Activated CD4-positive, alpha-beta T cell treated with anti-CD3 and anti-CD28 coated beads for 1 hour (primary cell): Measurements from ENCODE around the gene SYNDIG1.

Experiments
- DNase-seq: peaks from one replicate; pipeline ENCODE4 v3.0.0-alpha.2; 2020

The SYNDIG1 gene

GRCh38 chr20:24643731-24644626 is 174.6 kb downstream of the SYNDIG1 start:
- no peak for DNase-seq

GRCh38 chr20:24646321-24646720 is 176.9 kb downstream of the SYNDIG1 start:
- DNase-seq, result no peak

DNA sequence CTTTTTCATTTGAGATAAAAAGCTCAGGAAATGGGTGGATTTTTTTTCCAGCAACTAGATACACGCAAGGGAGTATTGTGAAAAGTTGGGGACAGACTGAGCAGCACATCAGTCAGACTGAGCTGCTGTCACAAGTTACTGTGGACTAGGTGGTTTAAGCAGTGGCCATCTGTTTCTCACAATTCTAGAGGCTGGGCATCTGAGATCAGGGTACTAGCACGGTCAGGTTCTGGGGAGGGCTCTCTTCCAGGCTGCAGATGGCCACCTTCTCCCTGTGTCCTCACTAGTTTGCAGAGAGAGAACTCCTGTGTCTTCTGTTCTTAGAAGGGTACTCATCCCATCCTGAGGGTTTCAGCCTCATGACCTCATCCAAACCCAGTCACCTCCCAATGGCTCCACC is 178.3 kb downstream of the SYNDIG1 start:
- DNase-seq, result no peak

DNA sequence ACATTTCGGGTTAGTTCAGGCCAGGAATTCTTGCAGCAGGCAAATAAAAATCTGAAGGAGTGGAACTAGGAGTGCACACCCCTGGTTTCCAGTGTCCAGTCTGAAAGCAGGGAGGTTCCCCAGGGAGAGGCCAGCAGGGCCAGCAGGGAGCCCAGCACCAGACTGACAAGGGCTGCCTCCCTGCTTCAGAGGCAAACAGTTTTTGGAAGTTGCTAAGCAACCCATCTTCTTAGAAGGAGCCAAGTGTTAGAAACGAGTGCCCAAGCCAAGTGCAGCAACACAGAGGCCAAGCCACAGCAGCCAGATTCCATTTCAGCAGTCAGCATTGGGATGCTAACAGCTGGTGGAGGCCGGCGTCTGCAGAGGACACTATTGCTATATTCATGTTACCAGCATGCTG is 179.1 kb downstream of the SYNDIG1 start:
- DNase-seq, result no peak

- DNase-seq, result no peak
Observed at GRCh38 chr20:24648919-24649318, 179.5 kb downstream of the SYNDIG1 start.

DNA sequence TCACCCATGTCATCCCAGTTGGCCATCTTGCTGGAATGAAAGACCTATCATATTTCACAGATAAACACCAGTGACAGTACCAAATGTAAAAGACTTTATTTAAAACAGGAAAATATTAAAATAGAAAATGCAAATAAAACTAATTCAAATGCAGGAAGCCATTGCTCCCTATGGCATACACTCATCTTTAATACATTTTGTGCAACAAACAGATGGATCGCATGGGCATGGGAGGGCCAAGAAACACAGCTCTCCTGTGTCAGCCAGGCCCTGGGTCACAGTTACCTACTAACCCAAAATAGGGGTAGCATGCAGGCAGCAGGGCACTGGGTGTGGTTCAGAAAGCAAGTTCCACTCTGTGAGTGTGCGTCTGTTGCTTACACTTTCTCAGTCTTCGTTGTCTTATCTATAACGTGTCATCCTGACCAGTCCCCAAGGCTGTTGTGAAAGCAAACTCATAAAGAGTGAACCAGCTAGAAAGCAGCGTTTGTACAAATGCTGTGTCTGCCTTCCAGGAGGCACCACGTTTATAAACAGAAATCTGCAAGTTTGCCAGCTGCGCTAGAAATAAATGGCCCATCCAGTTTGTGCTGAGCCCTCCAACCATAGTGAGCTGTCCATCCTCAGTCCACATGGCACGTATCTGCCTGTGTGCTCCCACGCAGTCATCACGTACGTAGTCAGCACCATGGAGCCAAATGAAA is 180.5 kb downstream of the SYNDIG1 start:
- DNase-seq, result no peak

DNA sequence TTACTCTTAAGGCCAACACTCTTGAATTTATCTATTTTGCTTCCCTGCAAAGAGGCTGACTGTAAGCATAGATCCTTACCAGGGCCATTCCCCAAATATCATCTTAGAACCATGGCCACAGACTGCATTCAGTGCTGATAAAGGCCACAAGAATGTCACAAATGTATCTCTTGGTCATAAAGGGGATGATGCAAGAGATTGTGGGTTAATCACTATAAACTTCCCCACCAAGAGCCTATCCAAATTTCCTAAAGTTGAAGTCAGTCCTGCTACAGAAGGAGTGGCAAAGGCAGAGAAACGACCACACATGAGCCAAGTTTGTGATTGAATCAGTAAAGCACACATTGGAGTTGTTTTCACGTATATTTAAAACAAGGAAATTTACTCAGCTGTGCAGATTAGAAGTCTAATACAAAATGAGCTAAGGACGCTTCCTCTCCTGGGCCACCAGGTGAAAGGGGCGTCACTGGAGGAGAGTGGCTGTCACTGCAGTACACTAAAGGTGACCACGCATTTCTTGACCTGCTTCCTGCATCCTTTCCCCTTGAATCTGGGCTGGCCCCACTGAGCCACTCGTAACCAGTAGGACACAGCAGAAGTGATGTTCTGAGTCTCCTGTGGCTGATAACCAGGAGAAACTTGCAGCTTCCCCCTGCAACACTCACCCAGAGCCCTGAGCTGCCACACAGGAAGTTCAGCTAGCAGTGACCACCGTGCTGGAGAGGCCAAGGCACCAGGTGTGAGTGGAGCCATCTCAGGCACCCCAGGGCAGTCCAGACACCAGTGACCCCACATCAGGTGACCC is 181.9 kb downstream of the SYNDIG1 start:
- DNase-seq, result no peak

- no peak for DNase-seq
Observed at GRCh38 chr20:24651976-24652345, 182.5 kb downstream of the SYNDIG1 start.

DNA sequence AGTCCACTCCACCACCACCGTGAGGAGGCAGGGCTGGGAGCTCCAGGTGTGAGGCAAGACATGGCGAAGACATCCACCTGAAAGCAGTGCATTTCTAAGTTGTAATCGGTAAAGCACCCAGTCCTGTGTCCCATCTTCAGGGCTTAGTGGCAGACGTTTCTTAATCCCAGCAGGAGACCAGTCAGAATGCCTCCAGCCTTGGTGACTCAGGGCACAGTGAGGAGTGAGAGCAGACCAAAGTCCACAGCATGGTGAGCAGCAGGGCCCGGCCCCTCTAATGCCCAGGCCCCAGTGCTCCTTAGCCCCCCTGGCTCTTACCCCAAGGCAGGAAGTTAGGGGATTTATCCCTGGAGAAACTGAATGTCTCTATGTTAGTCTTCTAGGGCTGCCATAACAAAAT is 183.9 kb downstream of the SYNDIG1 start:
- no peak for DNase-seq

DNA sequence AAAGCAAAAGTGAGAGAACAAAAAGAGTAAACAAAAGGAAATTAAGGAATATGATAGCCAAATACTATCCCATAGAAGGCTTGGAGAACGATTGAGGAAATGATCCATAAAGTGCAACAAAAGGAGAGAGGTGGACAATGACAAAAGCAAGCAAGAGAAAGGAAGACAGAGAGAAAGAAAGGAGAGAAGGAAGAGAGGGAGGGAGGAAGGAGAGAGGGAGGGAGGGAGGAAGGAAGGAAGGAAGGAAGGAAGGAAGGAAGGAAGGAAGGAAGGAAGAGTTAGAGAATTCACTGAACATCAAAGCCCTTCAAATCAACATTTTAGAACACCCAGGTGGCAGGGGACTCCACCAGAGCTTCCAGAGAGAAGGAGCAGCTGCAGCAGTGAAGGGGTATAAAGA is 185.0 kb downstream of the SYNDIG1 start:
- no peak for DNase-seq

- no peak for DNase-seq
Observed at GRCh38 chr20:24656391-24656790, 187.0 kb downstream of the SYNDIG1 start.

DNA sequence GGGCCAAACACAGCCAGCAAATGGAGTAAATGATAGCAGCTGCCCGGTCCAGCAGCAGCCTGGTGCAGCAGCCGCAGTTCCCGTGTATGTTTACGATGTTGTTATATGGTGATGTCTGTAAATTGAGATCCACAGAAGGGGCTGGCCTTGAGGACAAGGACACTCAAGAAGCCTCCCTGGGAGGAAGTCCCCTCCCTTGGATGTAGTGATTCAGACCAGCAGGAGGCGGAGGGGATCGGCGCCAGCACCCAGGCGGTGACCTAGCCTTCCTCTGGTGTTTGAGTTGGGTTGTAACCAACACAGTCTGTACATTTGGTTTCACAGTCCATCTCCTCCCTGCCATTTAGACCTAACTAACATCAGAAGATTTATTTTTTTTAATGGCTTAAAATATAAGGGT is 187.8 kb downstream of the SYNDIG1 start:
- DNase-seq, result no peak

GRCh38 chr20:24657878-24658620 is 188.6 kb downstream of the SYNDIG1 start:
- no peak for DNase-seq

- DNase-seq, result no peak
Observed at GRCh38 chr20:24658920-24659660, 189.7 kb downstream of the SYNDIG1 start.

- no peak for DNase-seq
Observed at GRCh38 chr20:24659835-24660234, 190.4 kb downstream of the SYNDIG1 start.

DNA sequence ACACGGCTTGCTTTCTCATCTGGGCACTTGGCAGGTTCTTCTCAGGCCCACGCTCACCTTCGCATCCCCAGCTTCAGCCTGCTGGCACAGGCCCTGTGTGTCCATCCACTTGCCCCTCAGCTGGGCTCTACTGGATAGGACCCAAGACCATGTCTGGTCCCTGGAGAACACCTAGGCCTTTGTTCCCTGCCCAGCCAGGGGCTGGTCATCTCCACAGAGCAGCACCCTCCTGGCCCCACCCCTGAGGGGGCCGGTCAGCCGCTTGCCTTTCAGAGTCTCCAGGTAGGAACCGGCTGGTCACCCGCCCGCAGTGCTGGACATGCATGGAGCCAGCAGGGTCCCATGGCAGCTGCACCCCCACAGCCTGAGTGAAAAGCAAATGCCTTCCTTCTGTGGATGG is 191.2 kb downstream of the SYNDIG1 start:
- DNase-seq, result no peak

DNA sequence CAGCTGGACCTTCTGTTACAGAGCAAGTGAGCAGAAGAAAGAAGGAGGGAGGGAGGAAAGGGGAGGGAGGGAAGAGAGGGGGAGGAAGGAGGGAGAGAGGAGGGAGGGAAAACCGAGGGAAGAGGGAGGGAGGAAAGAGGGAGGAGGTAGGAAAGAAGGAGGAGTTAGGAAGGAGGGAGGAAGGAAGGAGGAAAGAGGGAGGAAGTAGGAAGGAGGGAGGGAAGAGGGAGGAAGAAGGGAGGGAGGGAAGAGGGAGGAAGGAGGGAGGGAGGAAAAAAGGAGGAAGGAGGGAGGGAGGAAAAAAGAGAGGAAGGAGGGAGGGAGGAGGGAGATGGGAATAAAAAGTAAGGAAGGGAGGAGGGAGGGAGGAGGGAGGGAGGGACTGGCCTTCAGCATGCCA is 191.8 kb downstream of the SYNDIG1 start:
- no peak for DNase-seq

DNA sequence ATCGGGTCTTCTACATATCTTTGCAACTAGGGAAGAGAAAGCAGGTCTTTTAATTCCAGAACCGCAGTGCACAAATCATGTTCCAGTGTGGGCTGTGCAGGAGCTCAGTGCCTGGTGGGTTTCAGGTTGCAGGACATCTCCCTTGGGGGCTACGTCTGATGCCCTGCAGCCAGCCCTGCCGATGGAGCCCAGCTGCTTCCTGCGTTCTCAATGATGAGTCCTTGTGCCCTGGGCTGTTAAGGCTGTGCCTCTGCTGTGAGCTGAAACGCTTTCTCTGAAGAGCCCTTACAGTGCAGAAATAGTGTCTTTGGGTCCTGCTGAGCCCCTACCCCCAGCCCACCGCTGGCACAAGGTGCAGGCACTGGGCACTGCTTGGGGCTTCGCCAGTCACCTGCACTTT is 192.9 kb downstream of the SYNDIG1 start:
- DNase-seq, result no peak

GRCh38 chr20:24662752-24663365 is 193.4 kb downstream of the SYNDIG1 start:
- no peak for DNase-seq

GRCh38 chr20:24663496-24663895 is 194.1 kb downstream of the SYNDIG1 start:
- DNase-seq, result no peak

DNA sequence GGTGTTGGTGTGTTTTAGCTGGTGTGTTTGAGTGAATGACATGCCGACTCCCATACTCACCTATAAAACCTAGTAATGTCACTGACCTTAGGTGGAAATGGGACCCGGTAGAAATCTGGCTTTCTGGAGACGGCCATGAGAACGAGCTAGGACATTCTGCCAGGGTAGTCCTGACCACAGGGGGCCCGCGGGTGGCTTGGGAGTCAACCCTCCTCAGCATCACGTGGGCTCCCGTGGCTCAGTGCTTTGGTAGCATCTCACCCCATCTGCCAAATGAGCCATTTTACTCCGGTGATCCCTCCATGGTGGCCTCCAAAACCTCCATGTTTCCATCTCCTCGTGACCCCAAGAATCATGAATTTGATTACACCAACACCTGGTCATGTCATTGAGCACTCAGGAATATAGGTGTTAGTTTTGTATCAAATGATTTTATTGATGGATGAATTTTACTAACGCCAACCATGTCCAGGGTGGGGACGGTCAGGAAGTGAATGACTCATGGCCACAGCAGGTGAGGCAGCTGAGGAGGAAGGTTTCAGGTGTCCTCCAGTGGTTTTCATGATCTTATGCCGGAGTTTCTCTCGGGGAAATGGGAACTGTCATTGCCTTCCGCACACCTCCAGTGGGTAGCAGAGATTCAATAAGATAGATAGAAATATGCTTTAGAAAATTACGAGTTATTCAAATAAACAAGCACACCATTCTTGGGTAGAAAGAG is 195.0 kb downstream of the SYNDIG1 start:
- DNase-seq, result no peak
